HG02678 (cell line): ENCODE data around the gene LSM4.

ENCODE experiments used
- ATAC-seq: cut with Tn5 transposase; IDR thresholded peaks from one replicate; pipeline ENCODE4 v1.9.1; 2021; ENCODE audit warnings: mild to moderate bottlenecking, moderate library complexity; ENCODE audit not compliant: unreplicated experiment

Gene LSM4

GRCh38 chr19:18280247-18281081, 42.4 kb downstream of the LSM4 start:
- ATAC-seq = peak; percentile 19

- ATAC-seq = peak; percentile 19
Observed at GRCh38 chr19:18279516-18280246, 43.2 kb downstream of the LSM4 start.

GRCh38 chr19:18279266-18279515, 43.7 kb downstream of the LSM4 start:
- no peak for ATAC-seq

GRCh38 chr19:18278521-18279265, 44.2 kb downstream of the LSM4 start:
- ATAC-seq = no peak

GRCh38 chr19:18274781-18275356, 48.0 kb downstream of the LSM4 start:
- no peak for ATAC-seq

- no peak for ATAC-seq
Observed at GRCh38 chr19:18274219-18274780, 48.6 kb downstream of the LSM4 start, which contains the start of gene IQCN. Gene IQCN (minus strand): TSS chr19:18274452. CDS start chr19:18269478, 4,974 bp downstream.

- ATAC-seq = no peak
Observed at GRCh38 chr19:18273561-18274218, 49.2 kb downstream of the LSM4 start.

- ATAC-seq = no peak
Observed at GRCh38 chr19:18271433-18271841, 51.4 kb downstream of the LSM4 start.

- no peak for ATAC-seq
Observed at GRCh38 chr19:18270326-18270725, 52.5 kb downstream of the LSM4 start.

- ATAC-seq = no peak
Observed at GRCh38 chr19:18269070-18269723, 53.7 kb downstream of the LSM4 start.

GRCh38 chr19:18266771-18267686, 55.8 kb downstream of the LSM4 start:
- ATAC-seq = no peak

- no peak for ATAC-seq
Observed at GRCh38 chr19:18265582-18265981, 57.3 kb downstream of the LSM4 start.

GRCh38 chr19:18264971-18265540, 57.8 kb downstream of the LSM4 start:
- ATAC-seq = no peak

GRCh38 chr19:18264137-18264854, 58.6 kb downstream of the LSM4 start:
- ATAC-seq = no peak

GRCh38 chr19:18263324-18264136, 59.3 kb downstream of the LSM4 start:
- ATAC-seq = no peak

- ATAC-seq = no peak
Observed at GRCh38 chr19:18262917-18263316, 60.0 kb downstream of the LSM4 start.

GRCh38 chr19:18262144-18262543, 60.7 kb downstream of the LSM4 start:
- no peak for ATAC-seq
